Panc1 (cell line): Measurements from ENCODE around the gene GRM7. TPM values are rescaled to one million over a fixed set of nuclear protein-coding genes. Genes with fewer than 3 reads are reported as not detected.

Experiments
- ATAC-seq: fragments of 200-7000 bp; cut with Tn5 transposase; 2 replicates; pipeline ENCODE4 v1.9.1; 2020; ENCODE audit warnings: mild to moderate bottlenecking, moderate library complexity
- BruUV-seq: library from RNA; stranded (reverse); fragments of 400-500 nt; replicated peaks from 2 replicates; lab custom pipeline; 2021; lab: Mats Ljungman, UMichigan
- CTCF ChIA-PET: fragments of 300-600 bp; sonication (Branson Sonifier 250); formaldehyde crosslinking; loops from one replicate; lab custom pipeline; 2022; ENCODE audit warnings: antibody characterized with exemption; lab: Charles Lee
- POLR2A ChIA-PET: fragments of 300-600 bp; sonication (Branson Sonifier 250); formaldehyde crosslinking; loops from one replicate; lab custom pipeline; 2022; ENCODE audit warnings: antibody characterized with exemption; lab: Charles Lee
- DNase-seq: peaks from one replicate; pipeline ENCODE4 v3.0.0-alpha.2; 2010; ENCODE audit warnings: low read depth, low spot score
- H3K27ac ChIP-seq: 2 replicates; pipeline ENCODE4 v1.5.1; 2011; ENCODE audit warnings: mild to moderate bottlenecking, low read length, inconsistent platforms
- H3K27me3 ChIP-seq: fragments of 200-500 bp; sonication (Bioruptor generic); 2 replicates; pipeline ENCODE4 v1.6.0; 2014; ENCODE audit warnings: low read length, inconsistent platforms; ENCODE audit not compliant: control insufficient read depth, insufficient read depth
- H3K36me3 ChIP-seq: fragments of 200-500 bp; sonication (Bioruptor generic); 2 replicates; pipeline ENCODE4 v1.5.1; 2014; ENCODE audit warnings: inconsistent platforms, mild to moderate bottlenecking, low read length, moderate library complexity; ENCODE audit not compliant: control insufficient read depth, insufficient read depth
- H3K4me1 ChIP-seq: 2 replicates; pipeline ENCODE4 v1.5.1; 2011; ENCODE audit warnings: inconsistent platforms, mild to moderate bottlenecking, low read length, moderate library complexity; ENCODE audit not compliant: control insufficient read depth, insufficient read depth
- H3K4me3 ChIP-seq, 2 experiments: 2 replicates each; pipeline ENCODE4 v1.5.1; 2011 to 2012; ENCODE audit warnings: low read depth in 2 of 2, low read length in 2 of 2, mild to moderate bottlenecking in 2 of 2, inconsistent platforms in 1 of 2, moderate library complexity in 1 of 2
- H3K9me3 ChIP-seq: fragments of 200-500 bp; sonication (Bioruptor generic); 2 replicates; pipeline ENCODE4 v1.5.1; 2014; ENCODE audit warnings: low read depth, mild to moderate bottlenecking, inconsistent platforms, low read length, moderate library complexity; ENCODE audit not compliant: control insufficient read depth, insufficient read depth
- CTCF ChIP-seq: fragments of 450-650 bp; IDR thresholded peaks from 2 replicates; pipeline ENCODE4 v1.5.1; 2017; ENCODE audit warnings: mild to moderate bottlenecking
- POLR2AphosphoS5 ChIP-seq: IDR thresholded peaks from 2 replicates; pipeline ENCODE4 v1.6.1; 2012; ENCODE audit warnings: mild to moderate bottlenecking, low read depth, low read length, moderate library complexity
- REST ChIP-seq, 2 experiments: IDR thresholded peaks; 2 replicates each; pipeline ENCODE4 v1.6.1; 2011 to 2012; ENCODE audit warnings: low read depth in 2 of 2, control low read depth in 1 of 2, low read length in 1 of 2, mild to moderate bottlenecking in 1 of 2, moderate library complexity in 1 of 2; ENCODE audit not compliant: insufficient read depth in 1 of 2
- SIN3A ChIP-seq: IDR thresholded peaks from 2 replicates; pipeline ENCODE4 v1.6.1; 2012; ENCODE audit warnings: low read depth, mild to moderate bottlenecking, low read length, moderate library complexity, borderline replicate concordance; ENCODE audit not compliant: insufficient read depth
- TCF7L2 ChIP-seq: IDR thresholded peaks from 2 replicates; pipeline ENCODE4 v1.6.1; 2011; ENCODE audit warnings: mild to moderate bottlenecking, low read depth, low read length, inconsistent platforms
- in situ Hi-C: cut with HindIII; loops from 2 replicates; pipeline ENCODE4 v1.10.0; 2016; ENCODE audit warnings: low sequenced_read_pairs, low pct_unique_long_range_greater_than_20kb
- intact Hi-C: fragments of 100-400 bp; cut with micrococcal nuclease; formaldehyde crosslinking; loops from one replicate; pipeline ENCODE4 v1.10.0; 2022; ENCODE audit not compliant: unreplicated experiment
- total RNA-seq: library from RNA; stranded (reverse); gene quantifications from one replicate; pipeline ENCODE4 v1.2.1, GENCODE V29; 2021; ENCODE audit not compliant: unreplicated experiment

The GRM7 gene
- total RNA-seq, 1 experiment from 2014 or later: not detected

GRCh38 chr3:7574435-7574834 lies 713.5 kb downstream of the GRM7 start:
- no peak for TF ChIP-seq POLR2AphosphoS5
- TF ChIP-seq REST (IDR thresholded peaks at IDR 0.05; ENCODE audit: insufficient read depth in 1 of 2, low read depth in 2 of 2, low read length in 1 of 2): no peak
- no peak for TF ChIP-seq SIN3A
- TF ChIP-seq TCF7L2: no peak
- TF ChIP-seq CTCF: no peak
- Histone ChIP-seq H3K4me1 (no peaks in the 10 kb centered on the region), H3K4me3 (no peak overlapping the region), H3K36me3 (no peaks in the 10 kb centered on the region), H3K27ac (no peak overlapping the region), H3K27me3 (no peaks in the 10 kb centered on the region), H3K9me3 (no peaks in the 10 kb centered on the region)
- DNase-seq: no peak
- ATAC-seq: no peak
- intact Hi-C loops (no loop called here), in situ Hi-C loops (no loop called here)
- BruUV-seq: no TSS peak
- ChIA-PET POLR2A (no interaction called here), CTCF (no interaction called here)

- in situ Hi-C loops: no loop called here
- no peak for DNase-seq
- Histone ChIP-seq H3K27me3 (no peaks in the 10 kb centered on the region), H3K36me3 (no peaks in the 10 kb centered on the region), H3K27ac (no peak overlapping the region), H3K9me3 (no peaks in the 10 kb centered on the region), H3K4me3 (no peak overlapping the region), H3K4me1 (no peaks in the 10 kb centered on the region)
- ChIA-PET CTCF (no interaction called here), POLR2A (no interaction called here)
- no peak for ATAC-seq
- intact Hi-C loops: no loop called here
- no peak for TF ChIP-seq TCF7L2
- no TSS peak for BruUV-seq
Measured at GRCh38 chr3:7576071-7576470, 715.2 kb downstream of the GRM7 start.

GRCh38 chr3:7576506-7576905 lies 715.6 kb downstream of the GRM7 start:
- in situ Hi-C loops: no loop called here
- intact Hi-C loops: no loop called here
- Histone ChIP-seq H3K27me3 (no peaks in the 10 kb centered on the region), H3K36me3 (no peaks in the 10 kb centered on the region), H3K9me3 (no peaks in the 10 kb centered on the region), H3K27ac (no peak overlapping the region), H3K4me3 (no peak overlapping the region), H3K4me1 (no peaks in the 10 kb centered on the region)
- DNase-seq (no peak), ATAC-seq (no peak)
- TF ChIP-seq CTCF (no peak), POLR2AphosphoS5 (no peak), TCF7L2 (no peak), SIN3A (no peak), REST (IDR thresholded peaks at IDR 0.05; ENCODE audit: insufficient read depth in 1 of 2, low read depth in 2 of 2, low read length in 1 of 2) (no peak)
- ChIA-PET POLR2A (no interaction called here), CTCF (no interaction called here)
- BruUV-seq: no TSS peak
